Testis (tissue), 3 donors: Measurements from ENCODE around the gene TRPV6. TPM values are rescaled to one million over a fixed set of nuclear protein-coding genes. Genes with fewer than 3 reads are reported as not detected.

Experiments
- DNase-seq: peaks from one replicate; pipeline ENCODE4 v3.0.0-alpha.2; 2019
- H3K27ac ChIP-seq, 2 donors: fragments of 200-600 bp; sonication (generic); one replicate each; pipeline ENCODE4 v1.5.1; 2019
- H3K27me3 ChIP-seq: fragments of 200-600 bp; sonication (generic); one replicate; pipeline ENCODE4 v1.5.1; 2019
- H3K36me3 ChIP-seq: fragments of 200-600 bp; sonication (generic); one replicate; pipeline ENCODE4 v1.5.1; 2017; ENCODE audit warnings: low read depth; ENCODE audit errors: missing control alignments
- H3K4me1 ChIP-seq: fragments of 200-600 bp; sonication (generic); one replicate; pipeline ENCODE4 v1.5.1; 2019
- H3K4me3 ChIP-seq, 2 donors: fragments of 200-600 bp; sonication (generic); one replicate each; pipeline ENCODE4 v1.5.1; 2017 to 2019
- H3K9me3 ChIP-seq: fragments of 200-600 bp; sonication (generic); one replicate; pipeline ENCODE4 v1.5.1; 2017
- POLR2A ChIP-seq: fragments of 450-650 bp; IDR thresholded peaks from one replicate; pipeline ENCODE4 v1.6.1; 2017; ENCODE audit warnings: antibody characterized with exemption, mild to moderate bottlenecking, moderate library complexity
- WGBS, 2 donors: methylation state at CpG; one replicate each; pipeline ENCODE4 v1.1.5; 2018; 5-methylcytosine and 5-hydroxymethylcytosine counted together
- intact Hi-C: fragments of 100-400 bp; cut with DNase I; formaldehyde crosslinking; loops from one replicate; pipeline ENCODE4 v1.15.1; 2023; ENCODE audit warnings: low total_unique reads
- polyA plus RNA-seq: library from polyadenylated mRNA; stranded (reverse); fragments of 350-450 nt; fragmentation: Illumina TruSeq; extraction: RNeasy Lipid Tissue Mini Kit (QIAGEN cat#74804); gene quantifications from one replicate; pipeline ENCODE4 v1.2.3, GENCODE V29; 2014; ENCODE audit warnings: low read depth, low replicate concordance; ENCODE audit not compliant: insufficient read depth
- total RNA-seq, 2 donors: library from RNA; depleted of rRNA; stranded (reverse); fragments of >200 nt; gene quantifications; one replicate each; pipeline ENCODE4 v1.2.3, GENCODE V29; 2016
- TF ChIP-seq, protein P1 (sequence below), 3 experiments: fragments of 450-650 bp in 2 of 3; fragments of 200-600 bp in 1 of 3; sonication (generic) in 1 of 3; IDR thresholded peaks; one replicate each; pipeline ENCODE4 v1.5.1; 2016 to 2019; ENCODE audit warnings: antibody characterized with exemption in 3 of 3, mild to moderate bottlenecking in 2 of 3, moderate library complexity in 1 of 3

The TRPV6 gene
- total and polyA plus RNA-seq, 3 donors from 2014 or later: 2.2 to 4.5 (median 2.6) TPM

- Histone ChIP-seq H3K4me3 (no peak overlapping the region), H3K36me3 (no peaks in the 10 kb centered on the region), H3K27me3 (no peaks in the 10 kb centered on the region), H3K9me3 (no peaks in the 10 kb centered on the region), H3K4me1 (no peaks in the 10 kb centered on the region), H3K27ac (no peak overlapping the region)
- DNase-seq: no peak
- intact Hi-C loops: no loop called here
- 63 to 75% methylated on average over 12 of the region's 12 CpGs for WGBS, 2 donors
- no peak for TF ChIP-seq POLR2A
- TF ChIP-seq, protein P1, sequence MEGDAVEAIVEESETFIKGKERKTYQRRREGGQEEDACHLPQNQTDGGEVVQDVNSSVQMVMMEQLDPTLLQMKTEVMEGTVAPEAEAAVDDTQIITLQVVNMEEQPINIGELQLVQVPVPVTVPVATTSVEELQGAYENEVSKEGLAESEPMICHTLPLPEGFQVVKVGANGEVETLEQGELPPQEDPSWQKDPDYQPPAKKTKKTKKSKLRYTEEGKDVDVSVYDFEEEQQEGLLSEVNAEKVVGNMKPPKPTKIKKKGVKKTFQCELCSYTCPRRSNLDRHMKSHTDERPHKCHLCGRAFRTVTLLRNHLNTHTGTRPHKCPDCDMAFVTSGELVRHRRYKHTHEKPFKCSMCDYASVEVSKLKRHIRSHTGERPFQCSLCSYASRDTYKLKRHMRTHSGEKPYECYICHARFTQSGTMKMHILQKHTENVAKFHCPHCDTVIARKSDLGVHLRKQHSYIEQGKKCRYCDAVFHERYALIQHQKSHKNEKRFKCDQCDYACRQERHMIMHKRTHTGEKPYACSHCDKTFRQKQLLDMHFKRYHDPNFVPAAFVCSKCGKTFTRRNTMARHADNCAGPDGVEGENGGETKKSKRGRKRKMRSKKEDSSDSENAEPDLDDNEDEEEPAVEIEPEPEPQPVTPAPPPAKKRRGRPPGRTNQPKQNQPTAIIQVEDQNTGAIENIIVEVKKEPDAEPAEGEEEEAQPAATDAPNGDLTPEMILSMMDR (IDR thresholded peaks at IDR 0.05): no peak
Measured at GRCh38 chr7:142925413-142925812, 39.9 kb upstream of the TRPV6 start.

DNA sequence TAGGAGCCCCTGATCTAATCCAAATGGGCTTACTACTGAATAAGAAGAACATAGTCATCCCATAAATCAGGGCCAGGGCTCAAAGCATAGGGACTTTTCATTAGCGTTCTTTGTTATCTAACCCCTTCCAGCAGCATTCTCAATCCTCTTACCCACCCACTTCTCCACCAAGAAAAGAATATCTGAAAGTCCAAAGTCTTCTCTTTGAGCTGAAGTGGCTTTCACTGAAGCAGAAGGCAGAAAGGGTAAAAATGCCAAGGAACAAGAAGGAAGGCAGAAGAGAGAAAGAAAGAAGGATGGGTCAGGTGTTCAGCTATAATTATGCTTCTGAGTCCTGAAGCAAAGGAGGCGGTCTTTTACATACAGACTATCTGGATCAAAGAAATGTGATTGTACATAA is 37.8 kb upstream of the TRPV6 start:
- no peaks in the 10 kb centered on the region for H3K27me3 ChIP-seq
- TF ChIP-seq, protein P1 (IDR thresholded peaks at IDR 0.05): no peak
- no peak for TF ChIP-seq POLR2A
- intact Hi-C loops: no loop called here
- no peaks in the 10 kb centered on the region for H3K36me3 ChIP-seq
- WGBS, 2 donors: 48 to 60% methylated on average over 2 of the region's 2 CpGs
- DNase-seq: no peak
- no peak overlapping the region for H3K4me3 ChIP-seq
- no peaks in the 10 kb centered on the region for H3K9me3 ChIP-seq
- no peaks in the 10 kb centered on the region for H3K4me1 ChIP-seq
- no peak overlapping the region for H3K27ac ChIP-seq

GRCh38 chr7:142919656-142920055 is 34.1 kb upstream of the TRPV6 start:
- TF ChIP-seq, protein P1 (IDR thresholded peaks at IDR 0.05): no peak
- no peak for TF ChIP-seq POLR2A
- Histone ChIP-seq H3K27ac (no peak overlapping the region), H3K27me3 (no peaks in the 10 kb centered on the region), H3K36me3 (no peaks in the 10 kb centered on the region), H3K4me3 (no peak overlapping the region), H3K4me1 (no peaks in the 10 kb centered on the region), H3K9me3 (no peaks in the 10 kb centered on the region)
- 88 to 93% methylated on average over 3 of the region's 3 CpGs for WGBS, 2 donors
- intact Hi-C loops: no loop called here
- DNase-seq: no peak

GRCh38 chr7:142918901-142919300 is 33.4 kb upstream of the TRPV6 start:
- no peaks in the 10 kb centered on the region for H3K27me3 ChIP-seq
- H3K4me1 ChIP-seq: no peaks in the 10 kb centered on the region
- no peak overlapping the region for H3K4me3 ChIP-seq
- DNase-seq: no peak
- intact Hi-C loops: no loop called here
- WGBS, 2 donors: 80 to 86% methylated on average over 2 of the region's 2 CpGs
- no peaks in the 10 kb centered on the region for H3K9me3 ChIP-seq
- H3K36me3 ChIP-seq: no peaks in the 10 kb centered on the region
- TF ChIP-seq, protein P1 (IDR thresholded peaks at IDR 0.05): no peak
- TF ChIP-seq POLR2A: no peak
- H3K27ac ChIP-seq: no peak overlapping the region

DNA sequence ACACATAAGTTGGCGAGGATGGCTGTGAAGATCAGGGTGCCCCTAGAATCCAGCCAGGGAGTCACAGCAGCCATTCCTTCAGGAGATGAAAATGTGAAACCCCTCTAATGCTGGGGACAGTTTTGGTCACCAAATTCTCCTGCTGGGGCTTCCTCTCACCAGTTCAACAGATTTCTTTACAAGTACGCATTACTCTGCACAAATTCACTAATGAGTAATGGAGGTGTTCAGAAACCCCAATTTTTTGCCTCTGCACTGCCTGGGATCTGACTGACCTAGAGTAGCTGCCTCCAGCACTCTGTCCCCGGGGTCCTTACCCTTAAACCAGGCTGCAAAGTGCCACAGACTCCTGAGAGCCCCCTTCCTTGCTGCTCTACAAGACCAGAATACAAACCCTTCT is 31.9 kb upstream of the TRPV6 start:
- WGBS, 2 donors: 83 to 85% methylated on average over 3 of the region's 3 CpGs
- intact Hi-C loops: no loop called here
- Histone ChIP-seq H3K27ac (no peak overlapping the region), H3K27me3 (no peaks in the 10 kb centered on the region), H3K36me3 (no peaks in the 10 kb centered on the region), H3K9me3 (no peaks in the 10 kb centered on the region), H3K4me1 (no peaks in the 10 kb centered on the region), H3K4me3 (no peak overlapping the region)
- no peak for DNase-seq
- TF ChIP-seq POLR2A: no peak
- TF ChIP-seq, protein P1 (IDR thresholded peaks at IDR 0.05): no peak
